GM18505 (cell line): ENCODE results near the gene PALM3.
"Not testable (repeated sequence)": the region's sequence is repeated elsewhere in the genome, so short reads cannot be mapped to it uniquely, and the experiment has no call there.

Experiments
- ATAC-seq: cut with Tn5 transposase; IDR thresholded peaks from one replicate; pipeline ENCODE4 v1.9.1; 2021; ENCODE audit not compliant: unreplicated experiment
- POLR2A ChIP-seq: IDR thresholded peaks from 4 replicates; pipeline ENCODE4 v1.6.1; 2011; ENCODE audit warnings: borderline replicate concordance; ENCODE audit not compliant: insufficient read depth, insufficient read length; ENCODE audit errors: extremely low read depth

Gene PALM3

GRCh38 chr19:14059652-14060155, 2.2 kb downstream of the PALM3 start:
- no peak for ATAC-seq
- no peak for TF ChIP-seq POLR2A

- no peak for TF ChIP-seq POLR2A
- ATAC-seq: no peak
Observed at GRCh38 chr19:14059093-14059480, 2.8 kb downstream of the PALM3 start.

DNA sequence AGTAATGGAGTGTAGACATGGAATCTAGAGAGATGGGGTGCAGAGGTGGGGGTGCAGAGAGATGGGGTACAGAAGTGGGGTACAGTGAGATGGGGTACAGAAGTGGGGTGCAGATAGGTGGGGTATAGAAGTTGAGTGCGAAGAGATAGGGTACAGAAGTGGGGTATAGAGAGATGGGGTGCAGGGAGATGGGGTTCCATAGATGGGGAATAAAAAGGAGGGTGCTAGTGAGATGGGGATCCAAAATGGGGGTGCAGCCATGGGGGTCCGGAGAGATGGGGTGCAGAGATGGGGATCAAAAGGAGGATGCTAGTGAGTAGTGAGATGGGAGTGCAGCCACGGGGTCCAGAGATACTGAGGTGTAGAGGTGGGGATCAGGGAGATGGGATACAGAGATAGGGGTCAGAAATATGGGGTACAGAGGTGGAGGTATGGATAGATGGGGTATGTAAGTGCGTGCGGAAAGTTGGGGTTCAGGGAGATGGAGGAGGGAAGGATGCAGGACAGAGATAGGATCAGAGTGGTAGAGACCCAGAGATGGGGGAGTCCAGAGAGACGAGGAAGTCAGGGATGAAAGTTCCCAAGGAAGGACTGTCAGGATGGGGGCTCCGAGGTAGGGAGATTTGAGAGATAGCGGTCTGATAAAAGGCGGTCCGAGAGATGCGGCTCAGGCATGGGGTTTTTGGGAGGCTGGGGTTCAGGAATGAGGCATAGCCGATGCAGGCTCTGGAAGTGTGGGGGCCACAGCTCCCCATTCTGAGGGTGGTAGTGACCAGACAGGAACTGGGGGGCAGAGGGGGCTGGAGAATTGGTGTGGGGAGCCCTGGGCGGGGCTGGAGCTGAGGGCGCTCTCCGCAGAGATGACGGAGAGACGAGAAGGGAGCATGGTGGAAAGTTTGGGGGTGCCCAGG, 3.4 kb downstream of the PALM3 start:
- no peak for ATAC-seq
- TF ChIP-seq POLR2A: no peak

DNA sequence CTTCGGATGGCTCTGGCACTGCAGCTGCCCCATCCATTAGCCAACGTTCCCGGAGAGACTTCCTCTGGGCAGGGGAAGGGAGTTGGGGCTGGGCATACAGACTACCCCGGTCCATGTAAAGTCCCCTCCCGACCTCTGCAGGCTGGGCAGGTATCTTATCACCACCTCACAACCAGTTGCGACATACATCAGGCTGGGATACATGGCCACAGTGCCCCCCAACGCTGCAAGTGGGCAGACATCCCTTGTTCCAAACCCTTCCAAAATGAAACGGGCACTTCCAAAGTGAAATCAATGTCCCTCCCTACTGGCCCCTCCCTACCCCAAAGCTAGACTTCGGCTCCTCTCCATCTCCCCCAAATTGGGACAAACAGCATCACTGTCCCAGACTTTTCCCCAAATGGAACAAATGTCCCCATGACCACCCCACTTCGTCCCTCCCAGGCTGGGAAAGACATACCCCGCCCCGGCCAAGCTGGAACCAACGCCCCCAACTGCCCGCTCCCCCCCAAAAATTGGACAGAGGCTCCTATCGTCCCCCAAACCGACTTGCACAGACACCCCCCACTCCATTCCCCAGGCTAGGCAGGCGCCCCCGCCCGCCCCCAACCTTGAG, 5.0 kb downstream of the PALM3 start:
- TF ChIP-seq POLR2A: no peak
- ATAC-seq: no peak

DNA sequence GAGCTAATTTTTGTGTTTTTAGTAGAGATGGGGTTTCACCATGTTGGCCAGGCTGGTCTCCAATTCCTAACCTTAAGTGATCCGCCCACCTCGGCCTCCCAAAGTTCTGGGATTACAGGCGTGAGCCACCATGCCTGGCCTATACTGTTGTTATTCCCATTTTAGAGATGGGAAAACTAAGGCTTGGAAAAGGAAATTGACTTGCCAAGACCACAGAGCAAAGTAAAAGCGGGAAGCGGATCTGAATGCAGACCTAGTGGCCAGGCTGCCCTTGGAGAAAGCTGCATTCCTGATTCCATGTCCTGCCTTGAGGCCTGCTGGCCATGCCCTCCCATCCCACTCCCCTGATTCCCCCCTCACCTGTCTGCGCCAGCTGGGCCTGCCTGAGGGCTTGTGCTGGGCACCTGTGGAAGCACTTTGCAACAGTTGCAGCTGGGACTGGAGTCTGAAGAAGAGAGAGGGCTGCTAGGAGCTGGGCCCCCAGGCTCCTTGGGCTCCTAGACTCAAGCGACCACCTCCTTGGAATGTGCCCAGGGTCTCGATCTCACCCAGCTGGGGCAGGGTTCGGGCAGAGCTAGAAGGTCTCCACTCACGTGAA, 5.7 kb downstream of the PALM3 start:
- no peak for ATAC-seq
- no peak for TF ChIP-seq POLR2A

- no peak for ATAC-seq
- no peak for TF ChIP-seq POLR2A
Observed at GRCh38 chr19:14055396-14055795, 6.5 kb downstream of the PALM3 start.

GRCh38 chr19:14054721-14055120, 7.2 kb downstream of the PALM3 start:
- no peak for ATAC-seq
- no peak for TF ChIP-seq POLR2A

DNA sequence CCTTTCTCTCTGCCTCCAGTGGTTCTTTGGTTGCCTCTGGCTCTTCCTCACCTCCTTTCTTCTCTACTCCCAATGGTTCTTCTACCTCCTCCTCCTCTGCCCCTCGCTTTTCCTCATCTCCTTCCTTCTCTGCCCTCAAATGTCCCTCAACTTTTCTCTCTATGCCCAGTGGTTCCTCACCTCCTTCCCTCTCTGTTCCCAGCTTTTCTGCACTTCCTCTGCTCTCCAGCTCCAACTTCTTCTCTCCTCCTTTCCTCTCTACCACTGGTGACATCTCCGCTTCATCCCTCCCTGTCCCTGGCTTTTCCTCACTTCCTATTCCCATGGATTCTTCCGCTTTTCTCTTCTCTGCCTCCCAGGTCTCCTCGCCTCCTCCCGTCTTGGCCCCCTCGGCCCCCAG, 7.8 kb downstream of the PALM3 start:
- TF ChIP-seq POLR2A: no peak
- ATAC-seq: no peak

GRCh38 chr19:14053500-14053899, 8.4 kb downstream of the PALM3 start:
- no peak for TF ChIP-seq POLR2A
- no peak for ATAC-seq

DNA sequence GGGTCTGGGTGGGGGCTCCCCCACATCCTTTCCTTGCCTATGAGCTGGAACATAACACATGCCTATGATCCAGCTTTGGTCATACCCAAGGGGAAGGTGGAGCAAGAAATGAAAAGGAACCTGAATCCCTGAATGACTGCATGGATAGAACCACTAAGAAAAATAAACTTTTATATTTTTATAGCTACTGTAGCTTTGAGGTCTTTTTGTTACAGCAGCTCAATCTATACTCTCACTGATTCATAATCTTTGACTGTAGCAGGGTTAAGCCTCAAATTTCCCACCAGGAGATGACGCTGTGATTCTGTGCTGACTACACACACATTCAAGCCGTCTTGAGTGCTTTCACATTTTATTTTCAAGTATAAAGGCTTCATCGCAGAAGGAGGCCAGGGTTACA, 8.8 kb downstream of the PALM3 start:
- no peak for ATAC-seq
- no peak for TF ChIP-seq POLR2A

GRCh38 chr19:14052470-14052869, 9.4 kb downstream of the PALM3 start:
- no peak for ATAC-seq
- TF ChIP-seq POLR2A: no peak

GRCh38 chr19:14051980-14052379, 9.9 kb downstream of the PALM3 start:
- no peak for TF ChIP-seq POLR2A
- ATAC-seq: no peak

- not testable (repeated sequence) for ATAC-seq
Observed at GRCh38 chr19:14050961-14051360, 10.9 kb downstream of the PALM3 start.

DNA sequence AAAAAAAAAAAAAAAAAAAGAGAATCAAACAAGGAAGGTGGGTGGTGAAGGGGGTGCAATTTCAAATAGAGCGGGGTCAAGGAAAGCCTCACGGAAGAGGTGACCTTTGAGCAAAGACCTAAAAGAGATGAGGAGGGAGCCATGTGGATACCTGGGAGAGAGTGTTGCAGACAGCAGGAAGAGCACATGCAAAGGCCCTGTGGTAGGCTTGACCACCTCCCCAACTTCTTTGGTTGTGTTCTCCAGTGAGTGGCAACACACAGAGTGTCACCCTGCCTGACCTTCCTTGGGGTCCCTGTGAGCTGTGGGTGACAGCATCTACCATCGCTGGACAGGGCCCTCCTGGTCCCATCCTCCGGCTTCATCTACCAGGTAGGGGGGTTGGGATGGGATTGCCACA, 11.4 kb downstream of the PALM3 start:
- no peak for TF ChIP-seq POLR2A
- ATAC-seq: no peak
